Right lobe of liver (tissue), 6 donors: ENCODE data around the gene JMJD4. TPM values are rescaled to one million over a fixed set of nuclear protein-coding genes. Genes with fewer than 3 reads are reported as not detected.

Experiments
- ATAC-seq, 4 donors: fragments of 200-7000 bp; cut with Tn5 transposase; one replicate each; pipeline ENCODE4 v1.9.1; 2020; ENCODE audit warnings: mild to moderate bottlenecking in 4 of 4, moderate library complexity in 4 of 4
- DNase-seq, 3 donors: peaks; one replicate each; pipeline ENCODE4 v3.0.0-alpha.2; 2020
- H3K27ac ChIP-seq, 3 donors: fragments of 200-600 bp; one replicate each; pipeline ENCODE4 v1.8.0; 2022
- H3K27me3 ChIP-seq, 2 donors: fragments of 200-600 bp; one replicate each; pipeline ENCODE4 v1.8.0; 2022
- H3K36me3 ChIP-seq, 4 donors: fragments of 200-600 bp; sonication (generic) in 1 of 4; one replicate each; pipeline versions ENCODE4 v1.5.1 to v1.8.0; 2017 to 2022; ENCODE audit warnings: control low read depth in 1 of 4
- H3K4me1 ChIP-seq, 4 donors: fragments of 200-600 bp; sonication (generic) in 1 of 4; one replicate each; pipeline versions ENCODE4 v1.5.1 to v1.8.0; 2017 to 2022; ENCODE audit warnings: control low read depth in 1 of 4
- H3K4me3 ChIP-seq, 3 donors: fragments of 200-600 bp; one replicate each; pipeline ENCODE4 v1.8.0; 2022
- H3K9me3 ChIP-seq, 4 donors: fragments of 200-600 bp; sonication (generic) in 1 of 4; one replicate each; pipeline versions ENCODE4 v1.5.1 to v1.8.0; 2017 to 2022; ENCODE audit warnings: control low read depth in 1 of 4
- POLR2A ChIP-seq: fragments of 450-650 bp; IDR thresholded peaks from one replicate; pipeline ENCODE4 v1.6.1; 2017; ENCODE audit warnings: antibody characterized with exemption, mild to moderate bottlenecking
- WGBS: methylation state at CpG from one replicate; pipeline ENCODE4 v1.1.6; 2018; ENCODE audit warnings: low coverage, low lambda C conversion rate; ENCODE audit not compliant: insufficient coverage; ENCODE audit errors: missing lambda C conversion rate; 5-methylcytosine and 5-hydroxymethylcytosine counted together
- intact Hi-C, 2 donors: fragments of 100-400 bp; cut with DNase I; formaldehyde crosslinking; loops; one replicate each; pipeline versions ENCODE4 v1.11.2 to v1.14.1; 2022
- total RNA-seq, 6 experiments: library from RNA; depleted of rRNA in 2 of 6; stranded (reverse); fragments of >200 nt in 2 of 6; fragmentation: NEBNext Ultra II Directional in 3 of 6; extraction: Animal tissue kit (Norgen Biotek cat#: 25700) in 3 of 6; gene quantifications; one replicate each; pipeline versions ENCODE4 v1.1.0 to v1.2.4, GENCODE V29; 2016 to 2023
- TF ChIP-seq, protein P1 (sequence below), 4 donors: fragments of 200-600 bp in 3 of 4; fragments of 450-650 bp in 1 of 4; IDR thresholded peaks; one replicate each; pipeline versions ENCODE4 v1.5.1 to v1.8.0; 2016 to 2022; ENCODE audit warnings: antibody characterized with exemption in 4 of 4, mild to moderate bottlenecking in 2 of 4
- donor health status: DM: no; HTN: yes; CAD: no.
- donor health status: DM: no; HTN: no; CAD: no.
- donor health status: DM: no; HTN: no; CAD: no.
- donor health status: DM: no; HTN: yes; CAD: no.
- donor health status: DM: no; HTN: yes; CAD: no.

Gene JMJD4
- total RNA-seq, 6 experiments from 2014 or later, result 7.2 to 17.7 (median 9.5) TPM

- Histone ChIP-seq H3K4me3 (no peak overlapping the region), H3K9me3 (no peaks in the 10 kb centered on the region), H3K27ac (peak overlapping the region in 1 of 3 donors; percentile 27), H3K4me1 (peaks cover 0 to 25% (median 4%) of the 10 kb centered on the region in 4 donors), H3K36me3 (peaks cover 0 to 26% (median under 1%) of the 10 kb centered on the region in 4 donors), H3K27me3 (no peaks in the 10 kb centered on the region)
- DNase-seq (no peak), ATAC-seq (no peak)
- TF ChIP-seq, protein P1, sequence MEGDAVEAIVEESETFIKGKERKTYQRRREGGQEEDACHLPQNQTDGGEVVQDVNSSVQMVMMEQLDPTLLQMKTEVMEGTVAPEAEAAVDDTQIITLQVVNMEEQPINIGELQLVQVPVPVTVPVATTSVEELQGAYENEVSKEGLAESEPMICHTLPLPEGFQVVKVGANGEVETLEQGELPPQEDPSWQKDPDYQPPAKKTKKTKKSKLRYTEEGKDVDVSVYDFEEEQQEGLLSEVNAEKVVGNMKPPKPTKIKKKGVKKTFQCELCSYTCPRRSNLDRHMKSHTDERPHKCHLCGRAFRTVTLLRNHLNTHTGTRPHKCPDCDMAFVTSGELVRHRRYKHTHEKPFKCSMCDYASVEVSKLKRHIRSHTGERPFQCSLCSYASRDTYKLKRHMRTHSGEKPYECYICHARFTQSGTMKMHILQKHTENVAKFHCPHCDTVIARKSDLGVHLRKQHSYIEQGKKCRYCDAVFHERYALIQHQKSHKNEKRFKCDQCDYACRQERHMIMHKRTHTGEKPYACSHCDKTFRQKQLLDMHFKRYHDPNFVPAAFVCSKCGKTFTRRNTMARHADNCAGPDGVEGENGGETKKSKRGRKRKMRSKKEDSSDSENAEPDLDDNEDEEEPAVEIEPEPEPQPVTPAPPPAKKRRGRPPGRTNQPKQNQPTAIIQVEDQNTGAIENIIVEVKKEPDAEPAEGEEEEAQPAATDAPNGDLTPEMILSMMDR (IDR thresholded peaks at IDR 0.05), result no peak
- TF ChIP-seq POLR2A, result no peak
- intact Hi-C loops, result loop anchor here in 1 of 2 donors (10.0 kb wide), 1 partner anchor 183 kb away; the partner anchor contains the start of gene WNT9A
- WGBS, result 60% methylated on average over 5 of the region's 17 CpGs
These were observed 26.6 kb upstream of the JMJD4 start for GRCh38 chr1:227761621-227762230.

DNA sequence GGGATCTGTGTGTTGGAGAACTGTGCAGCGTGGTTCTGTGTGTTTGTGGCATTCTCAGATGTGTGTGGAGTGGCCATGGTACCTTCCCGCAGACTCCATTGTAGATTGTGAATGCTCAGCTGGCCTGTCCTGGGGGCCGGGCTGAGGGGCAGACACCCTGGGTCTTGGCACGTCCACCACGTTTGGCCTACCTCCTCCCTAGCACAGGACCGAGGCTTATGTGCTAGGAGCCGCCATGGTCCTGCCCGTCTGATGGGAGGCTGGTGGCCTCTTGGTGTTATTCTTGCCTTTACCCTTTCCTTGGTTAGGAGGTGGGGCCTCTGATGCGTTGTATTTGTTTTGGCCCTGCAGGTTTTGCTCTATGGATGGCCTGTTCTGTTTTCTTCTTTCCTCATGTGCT lies 25.3 kb upstream of the JMJD4 start:
- H3K4me1 ChIP-seq, result peaks cover 0 to 35% (median 4%) of the 10 kb centered on the region in 4 donors
- 84% methylated on average over 8 of the region's 9 CpGs for WGBS
- TF ChIP-seq, protein P1 (IDR thresholded peaks at IDR 0.05), result no peak
- no peak for TF ChIP-seq POLR2A
- ATAC-seq (no peak), DNase-seq (peak in 1 of 3 donors; percentile 29)
- H3K27ac ChIP-seq, result no peak overlapping the region
- peaks cover 0 to 25% (median under 1%) of the 10 kb centered on the region in 4 donors for H3K36me3 ChIP-seq
- H3K9me3 ChIP-seq, result no peaks in the 10 kb centered on the region
- no peaks in the 10 kb centered on the region for H3K27me3 ChIP-seq
- H3K4me3 ChIP-seq, result no peak overlapping the region
- intact Hi-C loops, result loop anchor here in 1 of 2 donors (10.0 kb wide), 1 partner anchor 184 kb away; the partner anchor contains the start of gene WNT9A

- intact Hi-C loops, result loop anchor here in 1 of 2 donors (10.0 kb wide), 1 partner anchor 185 kb away; the partner anchor contains the start of gene WNT9A
- TF ChIP-seq POLR2A, result no peak
- TF ChIP-seq, protein P1 (IDR thresholded peaks at IDR 0.05), result no peak
- ATAC-seq (no peak), DNase-seq (peak in 1 of 3 donors; percentile 17)
- WGBS, result 71% methylated on average over 6 of the region's 15 CpGs
- Histone ChIP-seq H3K27me3 (no peaks in the 10 kb centered on the region), H3K4me3 (no peak overlapping the region), H3K27ac (no peak overlapping the region), H3K36me3 (peaks cover 0 to 25% (median under 1%) of the 10 kb centered on the region in 4 donors), H3K4me1 (peaks cover 0 to 35% (median 4%) of the 10 kb centered on the region in 4 donors), H3K9me3 (no peaks in the 10 kb centered on the region)
These were observed 24.5 kb upstream of the JMJD4 start for GRCh38 chr1:227759341-227760300.

GRCh38 chr1:227758366-227758765 lies 23.3 kb upstream of the JMJD4 start:
- 87% methylated on average over 3 of the region's 6 CpGs for WGBS

More at GRCh38 chr1:227758366-227758765, 23.3 kb upstream of the JMJD4 start:
- intact Hi-C loops, result no loop called here
- Histone ChIP-seq H3K9me3 (no peaks in the 10 kb centered on the region), H3K27ac (no peak overlapping the region), H3K27me3 (no peaks in the 10 kb centered on the region), H3K4me3 (no peak overlapping the region), H3K36me3 (peaks cover 0 to 25% (median under 1%) of the 10 kb centered on the region in 4 donors), H3K4me1 (peaks cover 0 to 41% (median 4%) of the 10 kb centered on the region in 4 donors)
- TF ChIP-seq POLR2A, result no peak
- TF ChIP-seq, protein P1 (IDR thresholded peaks at IDR 0.05), result no peak
- DNase-seq (peak in 1 of 3 donors; percentile 29), ATAC-seq (no peak)
